ENCODE results near the gene SFMBT1.

Gene SFMBT1

GRCh38 chr3:52926554-52926953 is 119.3 kb downstream of the SFMBT1 start:
- Histone ChIP-seq H3K9me3 (ENCODE audit: insufficient read depth, low read length) (no peaks in the 10 kb centered on the region), H3K4me1 (ENCODE audit: insufficient read depth, insufficient read length) (no peaks in the 10 kb centered on the region), H3K4me3 (ENCODE audit: insufficient read length, low read depth) (no peak overlapping the region), H3K36me3 (ENCODE audit: insufficient read depth, insufficient read length, low read length) (no peaks in the 10 kb centered on the region), H3K9ac (ENCODE audit: insufficient read length, low read depth) (no peak overlapping the region), H3K27me3 (ENCODE audit: insufficient read depth, insufficient read length) (no peaks in the 10 kb centered on the region)
- no peak for DNase-seq (ENCODE audit: low read depth, low spot score)
- no peak for TF ChIP-seq SUZ12 (IDR thresholded peaks at IDR 0.05; ENCODE audit: extremely low read depth, insufficient read depth, insufficient read length)
- TF ChIP-seq YY1 (IDR thresholded peaks at IDR 0.05; ENCODE audit: insufficient read depth, insufficient read length) = no peak
- TF ChIP-seq ZNF274 (IDR thresholded peaks at IDR 0.05; ENCODE audit: low read depth, low read length) = no peak

- H3K9me3 ChIP-seq (ENCODE audit: insufficient read depth, low read length) = no peaks in the 10 kb centered on the region
- DNase-seq (ENCODE audit: low read depth, low spot score) = no peak
- TF ChIP-seq SUZ12 (IDR thresholded peaks at IDR 0.05; ENCODE audit: extremely low read depth, insufficient read depth, insufficient read length) (no peak), ZNF274 (IDR thresholded peaks at IDR 0.05; ENCODE audit: low read depth, low read length) (no peak), YY1 (IDR thresholded peaks at IDR 0.05; ENCODE audit: insufficient read depth, insufficient read length) (no peak)
- no peak overlapping the region for H3K4me3 ChIP-seq (ENCODE audit: insufficient read length, low read depth)
- no peaks in the 10 kb centered on the region for H3K27me3 ChIP-seq (ENCODE audit: insufficient read depth, insufficient read length)
- H3K4me1 ChIP-seq (ENCODE audit: insufficient read depth, insufficient read length) = no peaks in the 10 kb centered on the region
- H3K36me3 ChIP-seq (ENCODE audit: insufficient read depth, insufficient read length, low read length) = no peaks in the 10 kb centered on the region
- no peak overlapping the region for H3K9ac ChIP-seq (ENCODE audit: insufficient read length, low read depth)
Measured at GRCh38 chr3:52925405-52926313, 120.2 kb downstream of the SFMBT1 start.

- no peak overlapping the region for H3K9ac ChIP-seq (ENCODE audit: insufficient read length, low read depth)
- H3K27me3 ChIP-seq (ENCODE audit: insufficient read depth, insufficient read length) = no peaks in the 10 kb centered on the region
- peaks cover 4% of the 10 kb centered on the region for H3K36me3 ChIP-seq (ENCODE audit: insufficient read depth, insufficient read length, low read length)
- no peak overlapping the region for H3K4me3 ChIP-seq (ENCODE audit: insufficient read length, low read depth)
- TF ChIP-seq ZNF274 (IDR thresholded peaks at IDR 0.05; ENCODE audit: low read depth, low read length) = no peak
- TF ChIP-seq SUZ12 (IDR thresholded peaks at IDR 0.05; ENCODE audit: extremely low read depth, insufficient read depth, insufficient read length) = no peak
- no peak for TF ChIP-seq YY1 (IDR thresholded peaks at IDR 0.05; ENCODE audit: insufficient read depth, insufficient read length)
- H3K4me1 ChIP-seq (ENCODE audit: insufficient read depth, insufficient read length) = no peaks in the 10 kb centered on the region
- no peak for DNase-seq (ENCODE audit: low read depth, low spot score)
- H3K9me3 ChIP-seq (ENCODE audit: insufficient read depth, low read length) = no peaks in the 10 kb centered on the region
Measured at GRCh38 chr3:52923963-52924362, 121.9 kb downstream of the SFMBT1 start.

- H3K27me3 ChIP-seq (ENCODE audit: insufficient read depth, insufficient read length) = no peaks in the 10 kb centered on the region
- no peak overlapping the region for H3K9ac ChIP-seq (ENCODE audit: insufficient read length, low read depth)
- no peaks in the 10 kb centered on the region for H3K9me3 ChIP-seq (ENCODE audit: insufficient read depth, low read length)
- no peak overlapping the region for H3K4me3 ChIP-seq (ENCODE audit: insufficient read length, low read depth)
- DNase-seq (ENCODE audit: low read depth, low spot score) = no peak
- no peaks in the 10 kb centered on the region for H3K4me1 ChIP-seq (ENCODE audit: insufficient read depth, insufficient read length)
- peaks cover 4% of the 10 kb centered on the region for H3K36me3 ChIP-seq (ENCODE audit: insufficient read depth, insufficient read length, low read length)
- TF ChIP-seq SUZ12 (IDR thresholded peaks at IDR 0.05; ENCODE audit: extremely low read depth, insufficient read depth, insufficient read length) = no peak
- no peak for TF ChIP-seq ZNF274 (IDR thresholded peaks at IDR 0.05; ENCODE audit: low read depth, low read length)
- no peak for TF ChIP-seq YY1 (IDR thresholded peaks at IDR 0.05; ENCODE audit: insufficient read depth, insufficient read length)
Measured at GRCh38 chr3:52920841-52921240, 125.0 kb downstream of the SFMBT1 start.

GRCh38 chr3:52917044-52917443 is 128.8 kb downstream of the SFMBT1 start:
- H3K27me3 ChIP-seq (ENCODE audit: insufficient read depth, insufficient read length) = no peaks in the 10 kb centered on the region
- DNase-seq (ENCODE audit: low read depth, low spot score) = no peak
- no peaks in the 10 kb centered on the region for H3K9me3 ChIP-seq (ENCODE audit: insufficient read depth, low read length)
- H3K9ac ChIP-seq (ENCODE audit: insufficient read length, low read depth) = no peak overlapping the region
- TF ChIP-seq ZNF274 (IDR thresholded peaks at IDR 0.05; ENCODE audit: low read depth, low read length) (no peak), SUZ12 (IDR thresholded peaks at IDR 0.05; ENCODE audit: extremely low read depth, insufficient read depth, insufficient read length) (no peak), YY1 (IDR thresholded peaks at IDR 0.05; ENCODE audit: insufficient read depth, insufficient read length) (no peak)
- peaks cover 4% of the 10 kb centered on the region for H3K36me3 ChIP-seq (ENCODE audit: insufficient read depth, insufficient read length, low read length)
- H3K4me3 ChIP-seq (ENCODE audit: insufficient read length, low read depth) = no peak overlapping the region
- H3K4me1 ChIP-seq (ENCODE audit: insufficient read depth, insufficient read length) = no peaks in the 10 kb centered on the region

- peaks cover 4% of the 10 kb centered on the region for H3K36me3 ChIP-seq (ENCODE audit: insufficient read depth, insufficient read length, low read length)
Measured at GRCh38 chr3:52915294-52915693, 130.6 kb downstream of the SFMBT1 start.

GRCh38 chr3:52912885-52913731 is 132.8 kb downstream of the SFMBT1 start:
- Histone ChIP-seq H3K4me1 (ENCODE audit: insufficient read depth, insufficient read length) (no peaks in the 10 kb centered on the region), H3K9me3 (ENCODE audit: insufficient read depth, low read length) (no peaks in the 10 kb centered on the region), H3K27me3 (ENCODE audit: insufficient read depth, insufficient read length) (no peaks in the 10 kb centered on the region), H3K4me3 (ENCODE audit: insufficient read length, low read depth) (no peak overlapping the region), H3K9ac (ENCODE audit: insufficient read length, low read depth) (no peak overlapping the region), H3K36me3 (ENCODE audit: insufficient read depth, insufficient read length, low read length) (no peaks in the 10 kb centered on the region)
- no peak for DNase-seq (ENCODE audit: low read depth, low spot score)
- TF ChIP-seq YY1 (IDR thresholded peaks at IDR 0.05; ENCODE audit: insufficient read depth, insufficient read length) (no peak), SUZ12 (IDR thresholded peaks at IDR 0.05; ENCODE audit: extremely low read depth, insufficient read depth, insufficient read length) (no peak), ZNF274 (IDR thresholded peaks at IDR 0.05; ENCODE audit: low read depth, low read length) (no peak)

More at GRCh38 chr3:52915294-52915693, 130.6 kb downstream of the SFMBT1 start:
- TF ChIP-seq SUZ12 (IDR thresholded peaks at IDR 0.05; ENCODE audit: extremely low read depth, insufficient read depth, insufficient read length) (no peak), ZNF274 (IDR thresholded peaks at IDR 0.05; ENCODE audit: low read depth, low read length) (no peak), YY1 (IDR thresholded peaks at IDR 0.05; ENCODE audit: insufficient read depth, insufficient read length) (no peak)
- H3K4me1 ChIP-seq (ENCODE audit: insufficient read depth, insufficient read length) = no peaks in the 10 kb centered on the region
- H3K27me3 ChIP-seq (ENCODE audit: insufficient read depth, insufficient read length) = no peaks in the 10 kb centered on the region
- H3K9me3 ChIP-seq (ENCODE audit: insufficient read depth, low read length) = no peaks in the 10 kb centered on the region
- H3K4me3 ChIP-seq (ENCODE audit: insufficient read length, low read depth) = no peak overlapping the region
- DNase-seq (ENCODE audit: low read depth, low spot score) = no peak
- no peak overlapping the region for H3K9ac ChIP-seq (ENCODE audit: insufficient read length, low read depth)

Data from NT2/D1 (cell line).